H9 (cell line): ENCODE measurements around the gene EOGT. TPM values are rescaled to one million over a fixed set of nuclear protein-coding genes. Genes with fewer than 3 reads are reported as not detected.

Experiments used
- DNase-seq: peaks from one replicate; pipeline ENCODE4 v3.0.0-alpha.2; 2017
- H2AFZ ChIP-seq: one replicate; pipeline ENCODE4 v1.6.1; 2013; ENCODE audit warnings: mild to moderate bottlenecking, low read length, control low read depth, moderate library complexity
- H2AK5ac ChIP-seq: 2 replicates; pipeline ENCODE4 v1.6.1; 2013; ENCODE audit warnings: low read length, control low read depth, mixed read lengths; ENCODE audit not compliant: insufficient read length
- H2BK120ac ChIP-seq: one replicate; pipeline ENCODE4 v1.6.1; 2013; ENCODE audit warnings: low read depth, mild to moderate bottlenecking, low read length, control low read depth, inconsistent platforms; ENCODE audit not compliant: poor library complexity, severe bottlenecking
- H2BK12ac ChIP-seq: 2 replicates; pipeline ENCODE4 v1.6.1; 2013; ENCODE audit warnings: low read length, control low read depth, mixed read lengths, low read depth; ENCODE audit not compliant: insufficient read length
- H2BK15ac ChIP-seq: 2 replicates; pipeline ENCODE4 v1.6.1; 2013; ENCODE audit warnings: low read depth, low read length, control low read depth
- H2BK20ac ChIP-seq: one replicate; pipeline ENCODE4 v1.6.1; 2013; ENCODE audit warnings: low read depth, mild to moderate bottlenecking, low read length, control low read depth, inconsistent platforms; ENCODE audit not compliant: poor library complexity, severe bottlenecking
- H2BK5ac ChIP-seq: 2 replicates; pipeline ENCODE4 v1.6.1; 2013; ENCODE audit warnings: low read length, control low read depth, mixed read lengths; ENCODE audit not compliant: insufficient read length
- H3K14ac ChIP-seq: 2 replicates; pipeline ENCODE4 v1.6.1; 2013; ENCODE audit warnings: low read length, control low read depth; ENCODE audit not compliant: insufficient read depth
- H3K18ac ChIP-seq: 2 replicates; pipeline ENCODE4 v1.6.1; 2013; ENCODE audit warnings: low read depth, mild to moderate bottlenecking, mixed read lengths, low read length, control low read depth; ENCODE audit not compliant: insufficient read length
- H3K23ac ChIP-seq: 2 replicates; pipeline ENCODE4 v1.6.1; 2013; ENCODE audit warnings: low read length, control low read depth, mixed read lengths, low read depth; ENCODE audit not compliant: insufficient read length
- H3K23me2 ChIP-seq: 2 replicates; pipeline ENCODE4 v1.6.1; 2013; ENCODE audit warnings: low read depth, mild to moderate bottlenecking, mixed read lengths, low read length, control low read depth; ENCODE audit not compliant: insufficient read length, poor library complexity, severe bottlenecking
- H3K27ac ChIP-seq: 2 replicates; pipeline ENCODE4 v1.5.1; 2013; ENCODE audit warnings: low read length, control low read depth, mixed read lengths, low read depth; ENCODE audit not compliant: insufficient read length
- H3K27me3 ChIP-seq: 2 replicates; pipeline ENCODE4 v1.6.1; 2013; ENCODE audit warnings: low read length, control low read depth, inconsistent platforms; ENCODE audit not compliant: insufficient read depth
- H3K4ac ChIP-seq: 2 replicates; pipeline ENCODE4 v1.6.1; 2013; ENCODE audit warnings: low read depth, mild to moderate bottlenecking, control low read depth, inconsistent platforms, low read length, moderate library complexity
- H3K4me1 ChIP-seq: 2 replicates; pipeline ENCODE4 v1.6.1; 2013; ENCODE audit warnings: low read length, control low read depth, inconsistent platforms; ENCODE audit not compliant: insufficient read depth
- H3K4me2 ChIP-seq: 2 replicates; pipeline ENCODE4 v1.6.1; 2013; ENCODE audit warnings: low read length, control low read depth, mixed read lengths; ENCODE audit not compliant: insufficient read length, insufficient read depth
- H3K56ac ChIP-seq: 2 replicates; pipeline ENCODE4 v1.6.1; 2013; ENCODE audit warnings: low read depth, mild to moderate bottlenecking, mixed read lengths, low read length, control low read depth; ENCODE audit not compliant: insufficient read length
- H3K79me1 ChIP-seq: 2 replicates; pipeline ENCODE4 v1.6.1; 2013; ENCODE audit warnings: low read depth, mild to moderate bottlenecking, moderate library complexity, low read length, control low read depth, inconsistent platforms; ENCODE audit not compliant: insufficient read depth, poor library complexity, severe bottlenecking
- H3K79me2 ChIP-seq: 2 replicates; pipeline ENCODE4 v1.6.1; 2013; ENCODE audit warnings: low read length, control low read depth, inconsistent platforms; ENCODE audit not compliant: insufficient read depth
- H3K9ac ChIP-seq: 2 replicates; pipeline ENCODE4 v1.6.1; 2013; ENCODE audit warnings: low read length, control low read depth, mixed read lengths; ENCODE audit not compliant: insufficient read length; ENCODE audit errors: extremely low read depth
- H3K9me3 ChIP-seq: one replicate; pipeline ENCODE4 v1.6.1; 2013; ENCODE audit warnings: low read depth, low read length, inconsistent platforms; ENCODE audit not compliant: control insufficient read depth
- H3T11ph ChIP-seq: one replicate; pipeline ENCODE4 v1.6.1; 2013; ENCODE audit warnings: mild to moderate bottlenecking, low read length, control low read depth, inconsistent platforms
- H4K20me1 ChIP-seq: one replicate; pipeline ENCODE4 v1.6.1; 2013; ENCODE audit not compliant: control insufficient read depth, insufficient read length, insufficient read depth
- H4K5ac ChIP-seq: 2 replicates; pipeline ENCODE4 v1.6.1; 2013; ENCODE audit warnings: low read depth, mild to moderate bottlenecking, mixed read lengths, low read length, control low read depth; ENCODE audit not compliant: insufficient read length
- H4K8ac ChIP-seq: replicated peaks from 2 replicates; pipeline ENCODE4 v1.6.1; 2013; ENCODE audit warnings: low read length, control low read depth, mixed read lengths, low read depth; ENCODE audit not compliant: insufficient read length
- H4K91ac ChIP-seq: 2 replicates; pipeline ENCODE4 v1.6.1; 2013; ENCODE audit warnings: low read depth, mild to moderate bottlenecking, moderate library complexity, mixed read lengths, low read length, control low read depth; ENCODE audit not compliant: insufficient read length
- H3K27ac Mint-ChIP-seq, 3 experiments: 2 replicates in 2 of 3; 3 replicates in 1 of 3; pipeline ENCODE4 v1.8.0; 2020 to 2021; ENCODE audit warnings: mixed read lengths in 3 of 3, mild to moderate bottlenecking in 1 of 3, moderate library complexity in 1 of 3
- H3K27me3 Mint-ChIP-seq: 2 replicates; pipeline ENCODE4 v1.8.0; 2021; ENCODE audit warnings: low read depth, mild to moderate bottlenecking, moderate library complexity, mixed read lengths
- H3K36me3 Mint-ChIP-seq, 3 experiments: 2 replicates in 2 of 3; 3 replicates in 1 of 3; pipeline ENCODE4 v1.8.0; 2020 to 2021; ENCODE audit warnings: low read depth in 3 of 3, mixed read lengths in 3 of 3; ENCODE audit not compliant: insufficient read depth in 1 of 3
- H3K4me1 Mint-ChIP-seq, 2 experiments: 2 replicates each; pipeline ENCODE4 v1.8.0; 2020; ENCODE audit warnings: mixed read lengths in 2 of 2
- H3K4me3 Mint-ChIP-seq, 2 experiments: 2 replicates in 1 of 2; 3 replicates in 1 of 2; pipeline ENCODE4 v1.8.0; 2020 to 2021; ENCODE audit warnings: mild to moderate bottlenecking in 2 of 2, mixed read lengths in 2 of 2, moderate library complexity in 1 of 2
- H3K9me3 Mint-ChIP-seq, 2 experiments: 2 replicates in 1 of 2; 3 replicates in 1 of 2; pipeline ENCODE4 v1.8.0; 2020; ENCODE audit warnings: mild to moderate bottlenecking in 2 of 2, mixed read lengths in 2 of 2, moderate library complexity in 1 of 2
- WGBS: extraction: QIAGEN DNeasy Blood & Tissue Kit; methylation state at CpG from one replicate; pipeline ENCODE4 v1.1.7; 2013; ENCODE audit warnings: missing lambda C conversion rate, low lambda C conversion rate, mixed read lengths; ENCODE audit not compliant: insufficient read length; ENCODE audit errors: extremely low coverage; 5-methylcytosine and 5-hydroxymethylcytosine counted together
- total RNA-seq: library from RNA; stranded (reverse); gene quantifications from 2 replicates; pipeline ENCODE4 v1.2.1, GENCODE V29; 2021
- TF ChIP-seq, protein P1 (sequence below): fragments of 200-600 bp; sonication (generic); conservative IDR thresholded peaks from 3 replicates; pipeline ENCODE4 v1.8.0; 2021; ENCODE audit warnings: antibody characterized with exemption, mild to moderate bottlenecking

The EOGT gene
- total RNA-seq, 1 experiment from 2014 or later, result 30.5 TPM

DNA sequence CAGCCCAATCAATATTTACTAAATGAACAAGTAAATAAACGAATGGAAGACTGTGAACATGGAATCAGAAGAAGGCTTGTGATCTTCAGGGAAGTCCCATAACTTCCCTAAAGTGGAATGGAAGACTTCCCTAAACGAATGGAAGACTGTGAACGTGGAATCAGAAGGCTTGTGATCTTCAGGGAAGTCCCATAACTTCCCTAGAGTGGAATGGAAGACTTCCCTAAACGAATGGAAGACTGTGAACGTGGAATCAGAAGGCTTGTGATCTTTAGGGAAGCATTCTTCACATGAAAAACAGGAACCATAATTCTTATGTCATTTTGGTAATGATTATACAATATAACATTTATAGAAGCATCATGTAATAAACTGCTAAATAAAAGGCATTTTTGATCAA is 38.8 kb downstream of the EOGT start:
- no peaks in the 10 kb centered on the region for H4K20me1 ChIP-seq
- no peak overlapping the region for H3K27ac ChIP-seq
- no peaks in the 10 kb centered on the region for H3K79me1 ChIP-seq
- H3K4me2 ChIP-seq, result no peak overlapping the region
- no peak overlapping the region for H2BK20ac ChIP-seq
- no peak overlapping the region for H2BK5ac ChIP-seq
- no peaks in the 10 kb centered on the region for H3K9me3 Mint-ChIP-seq
- no peak for DNase-seq
- H3K79me2 ChIP-seq, result no peaks in the 10 kb centered on the region
- H3K27ac Mint-ChIP-seq, result no peak overlapping the region
- H4K8ac ChIP-seq, result no peak overlapping the region
- H3K9ac ChIP-seq, result no peak overlapping the region
- no peak overlapping the region for H3K56ac ChIP-seq
- no peaks in the 10 kb centered on the region for H3K27me3 ChIP-seq
- no peak overlapping the region for H3K23ac ChIP-seq
- no peaks in the 10 kb centered on the region for H3K27me3 Mint-ChIP-seq
- peaks cover 4 to 10% of the 10 kb centered on the region in 2 experiments; a peak in 3 of 4 replicates for H3K4me1 Mint-ChIP-seq
- H3T11ph ChIP-seq, result no peak overlapping the region
- H3K4me1 ChIP-seq, result no peaks in the 10 kb centered on the region
- H4K91ac ChIP-seq, result no peak overlapping the region
- H2BK15ac ChIP-seq, result no peak overlapping the region
- H3K23me2 ChIP-seq, result no peaks in the 10 kb centered on the region
- no peak overlapping the region for H2BK120ac ChIP-seq
- no peak overlapping the region for H3K4me3 Mint-ChIP-seq
- H3K9me3 ChIP-seq, result no peaks in the 10 kb centered on the region
- TF ChIP-seq, protein P1, sequence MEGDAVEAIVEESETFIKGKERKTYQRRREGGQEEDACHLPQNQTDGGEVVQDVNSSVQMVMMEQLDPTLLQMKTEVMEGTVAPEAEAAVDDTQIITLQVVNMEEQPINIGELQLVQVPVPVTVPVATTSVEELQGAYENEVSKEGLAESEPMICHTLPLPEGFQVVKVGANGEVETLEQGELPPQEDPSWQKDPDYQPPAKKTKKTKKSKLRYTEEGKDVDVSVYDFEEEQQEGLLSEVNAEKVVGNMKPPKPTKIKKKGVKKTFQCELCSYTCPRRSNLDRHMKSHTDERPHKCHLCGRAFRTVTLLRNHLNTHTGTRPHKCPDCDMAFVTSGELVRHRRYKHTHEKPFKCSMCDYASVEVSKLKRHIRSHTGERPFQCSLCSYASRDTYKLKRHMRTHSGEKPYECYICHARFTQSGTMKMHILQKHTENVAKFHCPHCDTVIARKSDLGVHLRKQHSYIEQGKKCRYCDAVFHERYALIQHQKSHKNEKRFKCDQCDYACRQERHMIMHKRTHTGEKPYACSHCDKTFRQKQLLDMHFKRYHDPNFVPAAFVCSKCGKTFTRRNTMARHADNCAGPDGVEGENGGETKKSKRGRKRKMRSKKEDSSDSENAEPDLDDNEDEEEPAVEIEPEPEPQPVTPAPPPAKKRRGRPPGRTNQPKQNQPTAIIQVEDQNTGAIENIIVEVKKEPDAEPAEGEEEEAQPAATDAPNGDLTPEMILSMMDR, result no peak
- H4K5ac ChIP-seq, result no peak overlapping the region
- no peak overlapping the region for H3K18ac ChIP-seq
- no CpG with 5 or more reads among the region's 5 CpGs for WGBS
- peaks cover 5 to 32% (median 18%) of the 10 kb centered on the region in 3 experiments; a peak in 5 of 7 replicates for H3K36me3 Mint-ChIP-seq
- no peak overlapping the region for H2AK5ac ChIP-seq
- no peak overlapping the region for H3K4ac ChIP-seq
- no peak overlapping the region for H3K14ac ChIP-seq
- H2AFZ ChIP-seq, result no peak overlapping the region
- H2BK12ac ChIP-seq, result no peak overlapping the region
